Measurements from ENCODE around the gene C15orf62. TPM values are rescaled to one million over a fixed set of nuclear protein-coding genes. Genes with fewer than 3 reads are reported as not detected.

The C15orf62 gene
- total and polyA plus RNA-seq, 2 experiments from 2014 or later = 0.28 TPM; not detected in 1

- TF ChIP-seq EZH2 (IDR thresholded peaks at IDR 0.05; ENCODE audit: insufficient read depth, poor library complexity, severe bottlenecking) (no peak), EZH2phosphoT487 (IDR thresholded peaks at IDR 0.05; ENCODE audit: insufficient read depth, low read depth) (no peak)
- H3K4me2 ChIP-seq (ENCODE audit: unreplicated experiment) = no peak overlapping the region
- H3K79me2 ChIP-seq (ENCODE audit: insufficient read depth) = no peaks in the 10 kb centered on the region
- H3K9me2 ChIP-seq (ENCODE audit: insufficient read depth) = no peaks in the 10 kb centered on the region
- H3K4me1 ChIP-seq (ENCODE audit: insufficient read depth) = peaks cover 12% of the 10 kb centered on the region
- H3K27me3 ChIP-seq (replicated peaks; ENCODE audit: insufficient read depth) = no peaks in the 10 kb centered on the region
- no peaks in the 10 kb centered on the region for H3K9me3 ChIP-seq (ENCODE audit: low read depth)
- no peak overlapping the region for H3K4me3 ChIP-seq
- no peaks in the 10 kb centered on the region for H4K20me1 ChIP-seq (ENCODE audit: insufficient read depth)
- no peak overlapping the region for H3K27ac ChIP-seq
- H3F3A ChIP-seq (ENCODE audit: insufficient read depth) = no peaks in the 10 kb centered on the region
- peaks cover 10% of the 10 kb centered on the region; the same call in 1 of the 2 replicates for H3K36me3 ChIP-seq (ENCODE audit: low read depth)
- in situ Hi-C loops (cut with MboI) = no loop called here
- no peak for DNase-seq
- no peak overlapping the region for H3K9ac ChIP-seq
- no peak overlapping the region for H2AFZ ChIP-seq
- 94 to 98% methylated on average over 8 of the region's 8 CpGs for WGBS, 2 experiments (ENCODE audit: low coverage in 1 of 2, low lambda C conversion rate in 2 of 2, missing lambda C conversion rate in 2 of 2)
Observed at GRCh38 chr15:40773496-40773895, 3.7 kb downstream of the C15orf62 start.

GRCh38 chr15:40773902-40774301 lies 4.1 kb downstream of the C15orf62 start:
- in situ Hi-C loops (cut with MboI) = no loop called here
- 95% methylated on average over 6 of the region's 6 CpGs for WGBS, 2 experiments (ENCODE audit: low coverage in 1 of 2, low lambda C conversion rate in 2 of 2, missing lambda C conversion rate in 2 of 2)
- Histone ChIP-seq H3K27me3 (replicated peaks; ENCODE audit: insufficient read depth) (no peaks in the 10 kb centered on the region), H3K27ac (no peak overlapping the region), H3K9ac (no peak overlapping the region), H3K4me3 (no peak overlapping the region), H3F3A (ENCODE audit: insufficient read depth) (no peaks in the 10 kb centered on the region), H3K9me3 (ENCODE audit: low read depth) (no peaks in the 10 kb centered on the region), H2AFZ (no peak overlapping the region), H3K79me2 (ENCODE audit: insufficient read depth) (no peaks in the 10 kb centered on the region), H3K36me3 (ENCODE audit: low read depth) (peaks cover 14% of the 10 kb centered on the region; the same call in 1 of the 2 replicates), H3K4me1 (ENCODE audit: insufficient read depth) (peaks cover 12% of the 10 kb centered on the region), H3K9me2 (ENCODE audit: insufficient read depth) (no peaks in the 10 kb centered on the region), H4K20me1 (ENCODE audit: insufficient read depth) (no peaks in the 10 kb centered on the region), H3K4me2 (ENCODE audit: unreplicated experiment) (no peak overlapping the region)
- no peak for DNase-seq
- TF ChIP-seq EZH2 (IDR thresholded peaks at IDR 0.05; ENCODE audit: insufficient read depth, poor library complexity, severe bottlenecking) (no peak), EZH2phosphoT487 (IDR thresholded peaks at IDR 0.05; ENCODE audit: insufficient read depth, low read depth) (no peak)

GRCh38 chr15:40775007-40775406 lies 5.2 kb downstream of the C15orf62 start:
- no peaks in the 10 kb centered on the region for H3K9me3 ChIP-seq (ENCODE audit: low read depth)
- no peaks in the 10 kb centered on the region for H3F3A ChIP-seq (ENCODE audit: insufficient read depth)
- H2AFZ ChIP-seq = no peak overlapping the region
- 87 to 89% methylated on average over 10 of the region's 10 CpGs for WGBS, 2 experiments (ENCODE audit: low coverage in 1 of 2, low lambda C conversion rate in 2 of 2, missing lambda C conversion rate in 2 of 2)
- peaks cover 21% of the 10 kb centered on the region; the same call in 1 of the 2 replicates for H3K36me3 ChIP-seq (ENCODE audit: low read depth)
- no peak for TF ChIP-seq EZH2 (IDR thresholded peaks at IDR 0.05; ENCODE audit: insufficient read depth, poor library complexity, severe bottlenecking)
- no peak for TF ChIP-seq EZH2phosphoT487 (IDR thresholded peaks at IDR 0.05; ENCODE audit: insufficient read depth, low read depth)
- DNase-seq = no peak
- in situ Hi-C loops (cut with MboI) = no loop called here
- no peaks in the 10 kb centered on the region for H3K79me2 ChIP-seq (ENCODE audit: insufficient read depth)
- no peaks in the 10 kb centered on the region for H4K20me1 ChIP-seq (ENCODE audit: insufficient read depth)
- no peak overlapping the region for H3K9ac ChIP-seq
- H3K9me2 ChIP-seq (ENCODE audit: insufficient read depth) = no peaks in the 10 kb centered on the region
- H3K27me3 ChIP-seq (replicated peaks; ENCODE audit: insufficient read depth) = no peaks in the 10 kb centered on the region
- H3K27ac ChIP-seq = no peak overlapping the region
- H3K4me2 ChIP-seq (ENCODE audit: unreplicated experiment) = no peak overlapping the region
- peaks cover 12% of the 10 kb centered on the region for H3K4me1 ChIP-seq (ENCODE audit: insufficient read depth)
- no peak overlapping the region for H3K4me3 ChIP-seq

- H3K36me3 ChIP-seq (ENCODE audit: low read depth) = peaks cover 21% of the 10 kb centered on the region; the same call in 1 of the 2 replicates
- no peak overlapping the region for H3K27ac ChIP-seq
- no peaks in the 10 kb centered on the region for H3K27me3 ChIP-seq (replicated peaks; ENCODE audit: insufficient read depth)
- H3K9ac ChIP-seq = peak overlapping the region; percentile 62; the same call in 1 of the 2 replicates
- no peak overlapping the region for H3K4me3 ChIP-seq
- no peaks in the 10 kb centered on the region for H3K9me2 ChIP-seq (ENCODE audit: insufficient read depth)
- in situ Hi-C loops (cut with MboI) = no loop called here
- H3K79me2 ChIP-seq (ENCODE audit: insufficient read depth) = no peaks in the 10 kb centered on the region
- no peak for DNase-seq
- TF ChIP-seq EZH2phosphoT487 (IDR thresholded peaks at IDR 0.05; ENCODE audit: insufficient read depth, low read depth) = no peak
- no peak for TF ChIP-seq EZH2 (IDR thresholded peaks at IDR 0.05; ENCODE audit: insufficient read depth, poor library complexity, severe bottlenecking)
- H3K9me3 ChIP-seq (ENCODE audit: low read depth) = no peaks in the 10 kb centered on the region
- no peaks in the 10 kb centered on the region for H4K20me1 ChIP-seq (ENCODE audit: insufficient read depth)
- H3K4me1 ChIP-seq (ENCODE audit: insufficient read depth) = peaks cover 12% of the 10 kb centered on the region
- 91 to 97% methylated on average over 8 to 14 of the region's 14 CpGs for WGBS, 2 experiments (ENCODE audit: low coverage in 1 of 2, low lambda C conversion rate in 2 of 2, missing lambda C conversion rate in 2 of 2)
- H3F3A ChIP-seq (ENCODE audit: insufficient read depth) = no peaks in the 10 kb centered on the region
- no peak overlapping the region for H2AFZ ChIP-seq
- no peak overlapping the region for H3K4me2 ChIP-seq (ENCODE audit: unreplicated experiment)
Observed at GRCh38 chr15:40775740-40776536, 6.2 kb downstream of the C15orf62 start.
